H1 (cell line): ENCODE measurements around the gene HOXB8.

Experiments
- CEBPB ChIP-seq: IDR thresholded peaks from 2 replicates; pipeline ENCODE4 v1.6.1; 2012; ENCODE audit warnings: low read depth, low read length
- CTBP2 ChIP-seq: IDR thresholded peaks from 2 replicates; pipeline ENCODE4 v1.7.0; 2011; ENCODE audit warnings: borderline replicate concordance, mild to moderate bottlenecking, moderate library complexity, mixed read lengths, low read length; ENCODE audit not compliant: insufficient read depth, insufficient read length
- EZH2 ChIP-seq: fragments of 200-600 bp; sonication (generic); IDR thresholded peaks from 2 replicates; pipeline ENCODE4 v1.7.1; 2012; ENCODE audit warnings: low read depth, mild to moderate bottlenecking, moderate library complexity, low read length, inconsistent platforms; ENCODE audit not compliant: severe bottlenecking
- JUND ChIP-seq: IDR thresholded peaks from 2 replicates; pipeline ENCODE4 v1.6.1; 2011; ENCODE audit warnings: mild to moderate bottlenecking, improper control_type of control experiment, low read length
- KDM1A ChIP-seq: fragments of 200-600, 300-600 bp; sonication (generic); IDR thresholded peaks from 2 replicates; pipeline ENCODE4 v1.7.1; 2016; ENCODE audit warnings: mild to moderate bottlenecking, low read length, borderline replicate concordance
- POLR2A ChIP-seq, 2 experiments: IDR thresholded peaks; 1 replicate in 1 of 2; 2 replicates in 1 of 2; pipeline ENCODE4 v1.6.1; 2011; ENCODE audit warnings: low read depth in 2 of 2, low read length in 2 of 2, mild to moderate bottlenecking in 2 of 2; ENCODE audit errors: control extremely low read depth in 1 of 2
- POLR2AphosphoS5 ChIP-seq: IDR thresholded peaks from 2 replicates; pipeline ENCODE4 v1.6.1; 2011; ENCODE audit warnings: low read depth, low read length
- SIRT6 ChIP-seq: IDR thresholded peaks from one replicate; pipeline ENCODE4 v1.7.1; 2012; ENCODE audit warnings: low read length, inconsistent platforms
- TF ChIP-seq, protein P1 (sequence below): IDR thresholded peaks from 2 replicates; pipeline ENCODE4 v1.6.1; 2012; ENCODE audit warnings: inconsistent platforms
- TF ChIP-seq, protein P2 (sequence below), 3 experiments: IDR thresholded peaks; 1 replicate in 2 of 3; 2 replicates in 1 of 3; pipeline versions ENCODE4 v1.5.1 to v1.6.1; 2011; ENCODE audit warnings: low read length in 3 of 3, mild to moderate bottlenecking in 3 of 3, inconsistent platforms in 2 of 3, low read depth in 1 of 3, moderate library complexity in 1 of 3; ENCODE audit not compliant: insufficient read depth in 1 of 3; ENCODE audit errors: control extremely low read depth in 1 of 3
- TF ChIP-seq, protein P3 (sequence below): IDR thresholded peaks from 2 replicates; pipeline ENCODE4 v1.6.1; 2012; ENCODE audit warnings: inconsistent platforms

DNA sequence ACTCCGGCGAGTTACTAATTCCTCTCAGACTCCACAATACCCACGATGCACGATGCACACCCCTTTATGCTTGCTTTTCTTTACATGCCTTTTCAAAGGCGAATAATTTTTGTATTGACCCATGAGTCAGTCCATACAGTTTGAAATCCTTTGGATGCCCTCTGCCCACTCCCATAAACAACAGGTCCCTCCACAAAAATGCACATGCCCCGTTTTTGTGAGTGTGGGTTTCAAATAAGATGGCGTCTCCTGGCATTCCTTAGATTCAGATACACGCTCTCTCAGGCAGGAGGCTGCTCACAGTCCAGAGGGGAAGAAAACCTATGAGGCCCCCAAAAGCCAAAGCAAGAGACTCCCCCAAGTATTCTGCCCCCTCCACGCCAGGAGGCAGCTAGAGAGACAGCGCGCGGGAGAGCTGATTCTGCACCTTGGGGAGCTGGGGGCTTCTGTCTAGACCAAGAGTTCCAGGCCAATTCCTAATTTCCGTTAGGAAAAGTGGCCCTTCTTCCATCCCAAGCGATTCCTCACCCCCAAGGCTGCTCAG lies 30.6 kb upstream of the HOXB8 start:
- no peak for TF ChIP-seq EZH2
- no peak for TF ChIP-seq POLR2A (IDR thresholded peaks at IDR 0.05; ENCODE audit: control extremely low read depth in 1 of 2, low read depth in 2 of 2, low read length in 2 of 2)
- TF ChIP-seq, protein P1, sequence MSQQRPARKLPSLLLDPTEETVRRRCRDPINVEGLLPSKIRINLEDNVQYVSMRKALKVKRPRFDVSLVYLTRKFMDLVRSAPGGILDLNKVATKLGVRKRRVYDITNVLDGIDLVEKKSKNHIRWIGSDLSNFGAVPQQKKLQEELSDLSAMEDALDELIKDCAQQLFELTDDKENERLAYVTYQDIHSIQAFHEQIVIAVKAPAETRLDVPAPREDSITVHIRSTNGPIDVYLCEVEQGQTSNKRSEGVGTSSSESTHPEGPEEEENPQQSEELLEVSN, result no peak
- no peak for TF ChIP-seq POLR2AphosphoS5
- no peak for TF ChIP-seq CTBP2
- no peak for TF ChIP-seq JUND
- no peak for TF ChIP-seq CEBPB
- TF ChIP-seq, protein P2, sequence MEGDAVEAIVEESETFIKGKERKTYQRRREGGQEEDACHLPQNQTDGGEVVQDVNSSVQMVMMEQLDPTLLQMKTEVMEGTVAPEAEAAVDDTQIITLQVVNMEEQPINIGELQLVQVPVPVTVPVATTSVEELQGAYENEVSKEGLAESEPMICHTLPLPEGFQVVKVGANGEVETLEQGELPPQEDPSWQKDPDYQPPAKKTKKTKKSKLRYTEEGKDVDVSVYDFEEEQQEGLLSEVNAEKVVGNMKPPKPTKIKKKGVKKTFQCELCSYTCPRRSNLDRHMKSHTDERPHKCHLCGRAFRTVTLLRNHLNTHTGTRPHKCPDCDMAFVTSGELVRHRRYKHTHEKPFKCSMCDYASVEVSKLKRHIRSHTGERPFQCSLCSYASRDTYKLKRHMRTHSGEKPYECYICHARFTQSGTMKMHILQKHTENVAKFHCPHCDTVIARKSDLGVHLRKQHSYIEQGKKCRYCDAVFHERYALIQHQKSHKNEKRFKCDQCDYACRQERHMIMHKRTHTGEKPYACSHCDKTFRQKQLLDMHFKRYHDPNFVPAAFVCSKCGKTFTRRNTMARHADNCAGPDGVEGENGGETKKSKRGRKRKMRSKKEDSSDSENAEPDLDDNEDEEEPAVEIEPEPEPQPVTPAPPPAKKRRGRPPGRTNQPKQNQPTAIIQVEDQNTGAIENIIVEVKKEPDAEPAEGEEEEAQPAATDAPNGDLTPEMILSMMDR (IDR thresholded peaks at IDR 0.05; ENCODE audit: control extremely low read depth in 1 of 3, insufficient read depth in 1 of 3, low read depth in 1 of 3, low read length in 3 of 3), result no peak
- TF ChIP-seq SIRT6, result no peak
- TF ChIP-seq KDM1A, result no peak
- TF ChIP-seq, protein P3, sequence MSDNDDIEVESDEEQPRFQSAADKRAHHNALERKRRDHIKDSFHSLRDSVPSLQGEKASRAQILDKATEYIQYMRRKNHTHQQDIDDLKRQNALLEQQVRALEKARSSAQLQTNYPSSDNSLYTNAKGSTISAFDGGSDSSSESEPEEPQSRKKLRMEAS, result no peak
